SIG-M5 treated with dmso at 0.1 percent for 504 hours (cell line): ENCODE data around the gene CSRNP3.

Source experiments
- DNase-seq: peaks from one replicate; lab custom pipeline; 2025; ENCODE audit not compliant: unreplicated experiment; lab: John Stamatoyannopoulos, UW

CSRNP3 gene

GRCh38 chr2:165470361-165470760 lies 863 bp downstream of the CSRNP3 start:
- no peak for DNase-seq

DNA sequence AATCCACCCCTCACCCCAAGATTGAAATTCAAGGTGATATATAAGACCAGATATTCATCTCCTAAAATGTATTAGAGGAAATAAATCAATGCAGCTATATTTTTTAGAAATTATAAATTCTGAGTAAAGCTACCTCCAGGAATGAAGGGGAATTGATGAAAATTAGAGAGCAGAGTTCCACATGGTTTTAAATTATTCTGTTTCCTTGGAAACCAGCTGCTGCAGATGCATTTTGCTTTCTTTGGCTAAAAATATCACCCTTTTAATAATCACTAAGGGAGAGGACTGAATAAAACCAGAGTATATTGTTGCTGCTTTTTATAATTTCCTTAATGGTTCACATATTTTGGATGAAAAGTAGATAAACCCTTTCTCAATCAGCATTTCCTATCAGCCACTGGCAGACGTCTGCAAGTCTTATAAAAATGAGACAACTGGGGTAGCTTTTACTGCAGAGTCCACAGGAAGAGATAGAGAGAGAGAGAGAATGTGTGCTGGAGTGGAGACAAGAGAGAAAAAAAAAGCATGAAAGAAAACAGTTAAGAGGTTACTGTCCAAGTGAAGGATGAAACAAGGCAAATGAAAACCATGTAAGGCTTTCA lies 2.0 kb downstream of the CSRNP3 start:
- DNase-seq = no peak

DNA sequence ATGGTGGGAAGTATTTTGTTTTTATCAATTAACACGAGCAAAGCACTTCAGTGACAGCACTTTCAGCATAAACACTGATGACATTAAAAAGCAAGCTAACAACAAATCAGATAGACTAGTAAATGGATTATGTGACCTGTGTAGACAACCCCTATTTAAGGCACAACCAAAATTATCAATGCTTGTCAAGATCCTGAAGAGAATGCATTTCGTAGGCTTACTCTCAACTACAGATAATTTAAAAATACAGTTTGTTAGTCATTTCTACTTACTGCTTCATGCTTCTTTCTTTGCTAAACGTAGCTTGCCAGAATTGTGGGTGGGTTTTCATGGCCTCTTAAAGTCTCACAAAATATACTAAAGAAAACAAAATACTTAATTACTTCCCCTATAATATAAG lies 3.4 kb downstream of the CSRNP3 start:
- no peak for DNase-seq

GRCh38 chr2:165474619-165475276 lies 5.2 kb downstream of the CSRNP3 start:
- DNase-seq = no peak

- DNase-seq = no peak
Measured at GRCh38 chr2:165475277-165476004, 5.9 kb downstream of the CSRNP3 start.

GRCh38 chr2:165479856-165480255 lies 10.4 kb downstream of the CSRNP3 start:
- DNase-seq = no peak

- DNase-seq = no peak
Measured at GRCh38 chr2:165494573-165494972, 25.1 kb downstream of the CSRNP3 start.

- DNase-seq = no peak
Measured at GRCh38 chr2:165497659-165498317, 28.3 kb downstream of the CSRNP3 start.

- DNase-seq = no peak
Measured at GRCh38 chr2:165499131-165499530, 29.6 kb downstream of the CSRNP3 start.

DNA sequence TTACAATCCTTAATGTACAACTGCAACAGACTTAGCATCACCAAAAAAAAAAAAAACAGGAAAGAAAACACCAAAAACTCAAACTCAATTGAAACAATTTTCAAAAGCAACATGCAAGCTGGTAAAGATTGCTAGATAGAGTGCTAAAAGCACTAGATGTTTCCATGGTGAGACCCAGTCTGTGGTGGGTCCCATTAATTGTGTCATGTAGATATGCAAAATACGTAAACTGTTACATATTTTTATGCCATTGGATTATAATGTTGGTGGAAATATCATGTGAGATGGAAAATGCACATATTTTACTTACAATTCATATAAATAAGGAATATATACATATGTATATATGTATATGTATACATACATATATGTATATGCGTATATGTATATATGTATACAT lies 30.5 kb downstream of the CSRNP3 start:
- DNase-seq = no peak

- DNase-seq = no peak
Measured at GRCh38 chr2:165500816-165501215, 31.3 kb downstream of the CSRNP3 start.

- no peak for DNase-seq
Measured at GRCh38 chr2:165505514-165505913, 36.0 kb downstream of the CSRNP3 start.

GRCh38 chr2:165508927-165509326 lies 39.4 kb downstream of the CSRNP3 start:
- DNase-seq = no peak

DNA sequence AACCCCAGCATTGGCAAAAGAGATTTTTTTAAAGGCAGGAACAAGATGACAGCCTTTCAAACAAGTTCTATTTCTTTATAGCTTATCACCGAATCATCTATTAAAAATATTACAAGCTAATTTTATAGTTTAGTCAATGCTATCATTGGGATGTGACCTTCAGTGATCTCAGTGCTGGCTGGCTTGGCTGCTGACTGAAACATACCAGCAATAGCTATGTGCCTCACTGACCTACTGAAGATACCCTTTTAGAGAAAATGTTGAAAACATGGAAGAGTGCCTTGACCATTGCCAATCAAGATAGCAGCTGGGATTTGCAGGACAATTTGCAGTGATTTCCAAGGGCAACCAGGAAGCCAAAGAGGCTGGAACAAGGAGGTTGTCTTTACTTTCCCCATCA lies 44.0 kb downstream of the CSRNP3 start:
- DNase-seq = no peak

- DNase-seq = no peak
Measured at GRCh38 chr2:165518611-165519010, 49.1 kb downstream of the CSRNP3 start.

- DNase-seq = no peak
Measured at GRCh38 chr2:165522719-165523118, 53.2 kb downstream of the CSRNP3 start.

DNA sequence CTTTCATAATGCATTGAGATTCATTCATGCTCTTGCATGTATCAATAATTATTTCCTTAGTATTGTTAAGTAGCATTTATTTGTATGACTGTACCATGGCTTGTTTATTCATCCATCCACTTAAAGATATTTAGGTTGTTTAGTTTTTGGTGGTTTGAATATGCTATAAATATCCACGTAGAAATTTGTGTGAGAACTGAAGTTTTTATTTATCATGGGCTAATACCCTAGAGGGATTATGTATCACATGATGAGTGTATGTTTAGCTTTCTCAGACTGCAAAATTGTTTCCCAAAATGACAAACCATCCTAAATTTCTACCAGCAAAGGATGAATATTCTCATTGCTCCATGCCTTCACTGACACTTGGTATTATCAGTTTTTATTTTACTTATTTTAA lies 55.2 kb downstream of the CSRNP3 start:
- DNase-seq = no peak

- DNase-seq = no peak
Measured at GRCh38 chr2:165528691-165529090, 59.2 kb downstream of the CSRNP3 start.

DNA sequence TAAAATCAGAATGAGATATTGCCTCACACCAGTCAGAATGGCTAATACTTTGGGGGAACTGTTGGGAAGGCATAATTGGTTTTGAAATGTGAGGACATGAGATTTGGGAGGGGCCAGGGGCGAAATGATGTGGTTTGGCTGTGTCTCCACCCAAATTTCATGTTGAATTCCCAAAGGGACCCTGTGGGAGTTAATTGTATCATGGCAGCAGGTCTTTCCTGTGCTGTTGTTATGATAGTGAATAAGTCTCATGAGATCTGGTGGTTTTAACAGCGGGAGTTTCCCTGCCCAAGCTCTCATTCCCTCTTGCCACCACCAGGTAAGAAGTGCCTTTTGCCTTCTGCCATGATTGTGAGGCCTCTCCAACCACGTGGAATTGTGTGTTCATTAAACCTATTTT lies 59.6 kb downstream of the CSRNP3 start:
- DNase-seq = no peak

GRCh38 chr2:165533331-165533730 lies 63.8 kb downstream of the CSRNP3 start:
- no peak for DNase-seq

DNA sequence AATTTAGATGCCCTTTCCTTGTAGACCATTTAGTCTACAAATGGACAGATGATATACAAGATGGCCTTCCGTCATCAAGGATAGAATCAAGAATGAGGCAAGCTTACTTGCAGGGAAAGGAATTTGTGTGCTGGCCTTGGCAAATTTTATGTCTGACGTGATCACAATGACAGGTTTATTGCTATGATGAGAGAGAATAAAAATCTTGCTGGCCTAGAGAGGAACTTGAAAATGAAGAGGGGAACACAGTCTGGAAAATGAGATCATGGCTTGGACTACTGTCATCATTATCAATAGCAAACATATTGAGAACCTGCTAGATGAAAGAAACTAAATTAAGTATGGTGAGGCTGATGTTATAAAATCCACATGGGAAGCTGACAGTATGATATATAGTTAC lies 66.0 kb downstream of the CSRNP3 start:
- no peak for DNase-seq
